Smooth muscle cell (in vitro differentiated cells): ENCODE results near the gene CDCA8. TPM values are rescaled to one million over a fixed set of nuclear protein-coding genes. Genes with fewer than 3 reads are reported as not detected.

Source experiments
- DNase-seq: peaks from one replicate; lab custom pipeline; 2025; ENCODE audit not compliant: unreplicated experiment; lab: John Stamatoyannopoulos, UW
- H2AFZ ChIP-seq: fragments of 200-600 bp; sonication (generic); 2 replicates; pipeline ENCODE4 v1.6.0; 2016; ENCODE audit warnings: antibody characterized with exemption, low read depth, mild to moderate bottlenecking
- H3F3A ChIP-seq: fragments of 200-600 bp; sonication (generic); 2 replicates; pipeline ENCODE4 v1.6.0; 2017; ENCODE audit warnings: antibody characterized with exemption, low read depth
- H3K27ac ChIP-seq: fragments of 200-600 bp; sonication (generic); 2 replicates; pipeline ENCODE4 v1.5.1; 2016; ENCODE audit warnings: low read depth, mild to moderate bottlenecking
- H3K27me3 ChIP-seq: fragments of 200-600 bp; sonication (generic); 2 replicates; pipeline ENCODE4 v1.6.1; 2016; ENCODE audit warnings: low read depth, mild to moderate bottlenecking
- H3K36me3 ChIP-seq: fragments of 200-600 bp; sonication (generic); 2 replicates; pipeline ENCODE4 v1.5.1; 2016; ENCODE audit warnings: low read depth
- H3K4me1 ChIP-seq: fragments of 200-600 bp; sonication (generic); 2 replicates; pipeline ENCODE4 v1.5.1; 2016; ENCODE audit warnings: low read depth
- H3K4me2 ChIP-seq: fragments of 200-600 bp; sonication (generic); 2 replicates; pipeline ENCODE4 v1.6.0; 2016; ENCODE audit warnings: mild to moderate bottlenecking
- H3K4me3 ChIP-seq: fragments of 200-600 bp; sonication (generic); 2 replicates; pipeline ENCODE4 v1.5.1; 2016; ENCODE audit warnings: mild to moderate bottlenecking
- H3K79me2 ChIP-seq: fragments of 200-600 bp; sonication (generic); 2 replicates; pipeline ENCODE4 v1.6.0; 2016; ENCODE audit warnings: low read depth, mild to moderate bottlenecking
- H3K9ac ChIP-seq: fragments of 200-600 bp; sonication (generic); 2 replicates; pipeline ENCODE4 v1.6.0; 2016; ENCODE audit warnings: low read depth
- H3K9me3 ChIP-seq: fragments of 200-600 bp; sonication (generic); replicated peaks from 2 replicates; pipeline ENCODE4 v1.5.1; 2016; ENCODE audit warnings: low read depth
- H4K20me1 ChIP-seq: fragments of 200-600 bp; sonication (generic); 2 replicates; pipeline ENCODE4 v1.6.0; 2016; ENCODE audit warnings: low read depth
- CTCF ChIP-seq: fragments of 200-600 bp; sonication (generic); IDR thresholded peaks from 2 replicates; pipeline ENCODE4 v1.5.1; 2017; ENCODE audit warnings: borderline replicate concordance, mild to moderate bottlenecking, antibody characterized with exemption; ENCODE audit not compliant: insufficient read depth, poor library complexity, severe bottlenecking
- WGBS: methylation state at CpG from one replicate; pipeline ENCODE4 v1.1.7; 2016; ENCODE audit warnings: low lambda C conversion rate; 5-methylcytosine and 5-hydroxymethylcytosine counted together
- polyA plus RNA-seq: library from polyadenylated mRNA; unstranded; fragments of >200 nt; fragmentation: Nextera tagmentation; extraction: Ambion mirVana; gene quantifications from 2 replicates; pipeline ENCODE4 v1.2.1, GENCODE V29; 2016
- total RNA-seq: library from RNA; depleted of rRNA; stranded (reverse); fragments of >200 nt; gene quantifications from 2 replicates; pipeline ENCODE4 v1.2.3, GENCODE V29; 2014

Gene CDCA8
- total and polyA plus RNA-seq, 2 experiments from 2014 or later: 2.4 to 12.4 TPM

DNA sequence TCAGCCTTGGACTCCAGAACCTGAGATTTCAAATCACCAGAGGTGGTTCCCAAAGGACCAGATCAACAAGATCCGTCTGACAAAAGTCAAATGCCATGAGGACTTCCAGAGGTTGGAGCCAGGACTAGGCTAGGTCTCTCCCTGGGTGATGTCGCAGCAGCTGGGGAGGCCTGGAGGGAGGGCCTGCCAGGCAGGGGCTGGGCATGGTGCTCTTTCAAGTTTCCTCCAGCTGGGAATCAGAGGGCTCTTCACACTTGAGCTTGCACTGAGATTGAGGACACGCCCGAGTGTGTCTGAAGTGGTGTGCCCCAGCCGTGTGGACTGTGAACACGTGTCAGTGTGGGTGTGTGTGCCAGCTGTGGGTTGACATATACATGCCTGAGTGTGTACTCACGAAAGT is 36.3 kb upstream of the CDCA8 start:
- Histone ChIP-seq H3K9ac (no peak overlapping the region), H3K36me3 (no peaks in the 10 kb centered on the region), H3F3A (no peaks in the 10 kb centered on the region), H3K4me2 (no peak overlapping the region), H4K20me1 (no peaks in the 10 kb centered on the region), H3K9me3 (no peaks in the 10 kb centered on the region), H3K27me3 (no peaks in the 10 kb centered on the region), H3K4me1 (peaks cover 9% of the 10 kb centered on the region), H3K27ac (no peak overlapping the region), H3K79me2 (no peaks in the 10 kb centered on the region), H3K4me3 (no peak overlapping the region), H2AFZ (no peak overlapping the region)
- WGBS: 75% methylated on average over 7 of the region's 7 CpGs
- TF ChIP-seq CTCF: no peak
- no peak for DNase-seq

DNA sequence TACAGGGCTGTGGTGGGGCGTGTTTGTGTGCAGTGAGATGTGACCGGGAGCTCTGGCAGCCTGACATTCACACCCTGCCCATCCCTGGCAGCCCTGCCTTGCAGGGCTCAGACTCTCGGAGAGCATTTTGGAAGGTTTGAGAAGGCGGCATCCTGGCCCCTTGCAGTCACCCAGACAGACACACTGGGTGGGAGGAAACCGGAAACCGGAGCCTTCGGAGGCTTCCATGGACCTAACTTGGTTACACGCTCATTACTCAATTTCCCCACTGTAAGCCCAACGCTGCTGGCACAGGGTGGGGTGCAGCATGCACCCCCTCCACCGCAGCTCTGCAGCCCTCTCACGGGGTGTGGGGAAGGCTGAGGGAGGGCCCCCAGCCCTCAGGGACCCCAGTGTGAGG is 35.4 kb upstream of the CDCA8 start:
- no peak overlapping the region for H3K4me2 ChIP-seq
- H3K27ac ChIP-seq: no peak overlapping the region
- no peaks in the 10 kb centered on the region for H3K36me3 ChIP-seq
- no peaks in the 10 kb centered on the region for H3F3A ChIP-seq
- 89% methylated on average over 11 of the region's 11 CpGs for WGBS
- H3K27me3 ChIP-seq: no peaks in the 10 kb centered on the region
- TF ChIP-seq CTCF: no peak
- peaks cover 17% of the 10 kb centered on the region for H3K4me1 ChIP-seq
- no peak overlapping the region for H3K9ac ChIP-seq
- no peak for DNase-seq
- H2AFZ ChIP-seq: no peak overlapping the region
- H4K20me1 ChIP-seq: no peaks in the 10 kb centered on the region
- H3K4me3 ChIP-seq: no peak overlapping the region
- no peaks in the 10 kb centered on the region for H3K79me2 ChIP-seq
- H3K9me3 ChIP-seq: no peaks in the 10 kb centered on the region

DNA sequence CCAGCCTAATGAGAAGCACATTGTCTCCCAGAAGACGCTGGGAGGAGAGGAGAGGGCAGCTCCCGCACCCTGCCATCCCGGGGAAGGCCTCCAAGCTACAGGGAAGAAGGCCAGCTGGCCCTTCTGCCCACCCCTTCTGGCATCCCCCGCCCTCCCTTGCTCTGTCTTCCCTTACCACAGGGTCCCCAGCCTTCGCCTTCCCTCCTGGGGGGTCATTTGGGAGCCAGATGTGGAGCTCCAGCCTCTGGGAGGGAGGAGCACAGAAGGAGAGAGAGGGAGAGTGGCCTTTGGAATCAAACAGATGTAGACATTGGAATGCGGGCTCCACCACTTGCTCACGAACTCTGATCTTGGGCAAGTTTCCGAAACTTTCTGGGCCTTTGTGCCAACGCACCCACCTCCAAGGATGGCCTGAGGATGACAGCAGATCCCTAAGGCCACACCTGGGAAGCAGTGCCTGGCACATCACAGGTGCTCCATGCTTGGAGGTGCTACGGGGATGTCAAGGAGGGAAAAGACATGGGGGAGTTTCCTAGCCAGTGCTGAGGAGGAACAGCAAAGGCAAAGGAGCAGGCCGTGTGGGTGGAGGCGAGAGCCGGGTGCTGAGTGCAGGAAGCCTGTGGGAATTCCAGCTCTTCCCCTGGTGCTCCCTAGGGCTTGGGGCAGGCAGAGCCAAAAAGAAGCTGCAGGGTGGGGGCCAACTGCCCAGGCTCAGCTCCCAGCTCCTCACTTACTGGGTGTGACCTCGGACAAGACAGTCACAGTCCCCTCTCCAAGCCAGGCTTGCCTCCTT is 34.5 kb upstream of the CDCA8 start:
- 84% methylated on average over 14 of the region's 14 CpGs for WGBS
- Histone ChIP-seq H3K27me3 (no peaks in the 10 kb centered on the region), H3K36me3 (no peaks in the 10 kb centered on the region), H3K4me1 (peaks cover 17% of the 10 kb centered on the region), H3K9me3 (no peaks in the 10 kb centered on the region), H3K4me2 (no peak overlapping the region), H3F3A (no peaks in the 10 kb centered on the region), H2AFZ (no peak overlapping the region), H3K79me2 (no peaks in the 10 kb centered on the region), H3K27ac (no peak overlapping the region), H3K9ac (no peak overlapping the region), H4K20me1 (no peaks in the 10 kb centered on the region), H3K4me3 (no peak overlapping the region)
- TF ChIP-seq CTCF: no peak
- no peak for DNase-seq

- Histone ChIP-seq H3K9ac (no peak overlapping the region), H4K20me1 (no peaks in the 10 kb centered on the region), H3K4me2 (no peak overlapping the region), H3K9me3 (no peaks in the 10 kb centered on the region), H3K27ac (no peak overlapping the region), H2AFZ (no peak overlapping the region), H3K27me3 (no peaks in the 10 kb centered on the region), H3F3A (no peaks in the 10 kb centered on the region), H3K36me3 (no peaks in the 10 kb centered on the region), H3K4me1 (peaks cover 19% of the 10 kb centered on the region), H3K4me3 (no peak overlapping the region), H3K79me2 (no peaks in the 10 kb centered on the region)
- WGBS: 91% methylated on average over 6 of the region's 6 CpGs
- DNase-seq: no peak
- TF ChIP-seq CTCF: no peak
Observed at GRCh38 chr1:37658486-37658885, 33.8 kb upstream of the CDCA8 start.
